Measurements from ENCODE around the gene SEC14L5.

Gene SEC14L5

DNA sequence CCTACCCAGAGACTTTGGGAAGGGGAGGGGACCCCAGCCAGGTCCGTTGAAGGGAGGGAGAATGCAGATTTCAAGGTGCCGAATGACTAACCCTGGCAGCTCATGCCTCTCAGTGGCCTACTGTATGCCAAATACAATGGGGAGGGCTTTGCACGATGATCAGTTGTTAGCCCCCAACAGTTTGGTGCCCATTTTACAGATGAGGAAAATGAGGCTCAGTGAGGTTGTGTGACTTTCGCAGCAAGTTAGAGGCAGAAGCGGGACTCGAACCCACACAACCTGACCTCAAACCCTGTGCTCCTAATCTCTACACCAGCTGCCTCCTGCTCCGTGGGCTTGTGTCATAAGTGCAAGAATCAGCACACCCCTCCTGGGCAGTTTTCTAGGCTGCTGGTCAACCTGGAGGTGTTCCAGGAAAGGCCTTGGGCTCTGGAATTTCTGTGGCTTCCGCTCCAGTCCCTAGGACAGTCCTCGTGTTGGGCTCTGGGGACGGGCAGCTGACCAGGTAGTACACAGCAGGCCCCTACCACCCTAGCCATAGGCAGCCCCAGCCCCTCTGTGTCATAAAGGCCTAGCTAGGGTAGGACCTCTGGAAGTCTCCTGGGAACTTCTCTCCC, 87.5 kb downstream of the SEC14L5 start:
- H3K4me3 ChIP-seq = no peak overlapping the region
- no peaks in the 10 kb centered on the region for H3K9me3 ChIP-seq (ENCODE audit: low read depth, low read length)
- TF ChIP-seq POLR2AphosphoS5 (IDR thresholded peaks at IDR 0.05; ENCODE audit: borderline replicate concordance, low read depth, low read length) (no peak), FOXP2 (optimal IDR thresholded peaks at IDR 0.05; ENCODE audit: control extremely low read depth, extremely low read length, insufficient read depth) (no peak), EZH2 (IDR thresholded peaks at IDR 0.05) (no peak)
- H3K36me3 ChIP-seq (ENCODE audit: insufficient read depth, low read length) = no peaks in the 10 kb centered on the region
- H3K27ac ChIP-seq = no peak overlapping the region
- no peak for DNase-seq (ENCODE audit: low read depth, low spot score)
- no peak overlapping the region for H3K9ac ChIP-seq (ENCODE audit: insufficient read length)

DNA sequence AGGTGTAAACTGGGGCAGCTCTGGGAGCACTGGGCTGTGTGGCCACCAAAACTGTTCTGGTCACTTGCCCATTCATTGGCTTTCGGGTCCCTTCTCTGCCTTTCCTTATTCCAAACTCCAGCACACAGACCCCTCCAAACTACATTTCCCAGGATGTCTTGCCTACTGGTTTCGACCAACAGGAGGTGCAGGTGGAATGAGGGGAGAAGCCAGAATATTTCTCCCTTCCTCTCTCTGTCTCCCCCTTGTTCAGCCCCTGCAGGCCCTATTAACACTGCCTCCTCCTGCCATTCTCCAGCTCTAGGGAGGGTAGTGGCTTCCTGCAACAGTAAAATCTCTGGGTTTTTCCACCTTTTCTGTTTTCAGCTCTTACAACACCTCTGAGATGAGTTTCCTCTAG, 88.8 kb downstream of the SEC14L5 start:
- Histone ChIP-seq H3K9me3 (ENCODE audit: low read depth, low read length) (no peaks in the 10 kb centered on the region), H3K36me3 (ENCODE audit: insufficient read depth, low read length) (no peaks in the 10 kb centered on the region), H3K4me3 (no peak overlapping the region), H3K27ac (no peak overlapping the region), H3K9ac (ENCODE audit: insufficient read length) (no peak overlapping the region)
- DNase-seq (ENCODE audit: low read depth, low spot score) = no peak
- no peak for TF ChIP-seq POLR2AphosphoS5 (IDR thresholded peaks at IDR 0.05; ENCODE audit: borderline replicate concordance, low read depth, low read length)
- no peak for TF ChIP-seq EZH2 (IDR thresholded peaks at IDR 0.05)
- no peak for TF ChIP-seq FOXP2 (optimal IDR thresholded peaks at IDR 0.05; ENCODE audit: control extremely low read depth, extremely low read length, insufficient read depth)

DNA sequence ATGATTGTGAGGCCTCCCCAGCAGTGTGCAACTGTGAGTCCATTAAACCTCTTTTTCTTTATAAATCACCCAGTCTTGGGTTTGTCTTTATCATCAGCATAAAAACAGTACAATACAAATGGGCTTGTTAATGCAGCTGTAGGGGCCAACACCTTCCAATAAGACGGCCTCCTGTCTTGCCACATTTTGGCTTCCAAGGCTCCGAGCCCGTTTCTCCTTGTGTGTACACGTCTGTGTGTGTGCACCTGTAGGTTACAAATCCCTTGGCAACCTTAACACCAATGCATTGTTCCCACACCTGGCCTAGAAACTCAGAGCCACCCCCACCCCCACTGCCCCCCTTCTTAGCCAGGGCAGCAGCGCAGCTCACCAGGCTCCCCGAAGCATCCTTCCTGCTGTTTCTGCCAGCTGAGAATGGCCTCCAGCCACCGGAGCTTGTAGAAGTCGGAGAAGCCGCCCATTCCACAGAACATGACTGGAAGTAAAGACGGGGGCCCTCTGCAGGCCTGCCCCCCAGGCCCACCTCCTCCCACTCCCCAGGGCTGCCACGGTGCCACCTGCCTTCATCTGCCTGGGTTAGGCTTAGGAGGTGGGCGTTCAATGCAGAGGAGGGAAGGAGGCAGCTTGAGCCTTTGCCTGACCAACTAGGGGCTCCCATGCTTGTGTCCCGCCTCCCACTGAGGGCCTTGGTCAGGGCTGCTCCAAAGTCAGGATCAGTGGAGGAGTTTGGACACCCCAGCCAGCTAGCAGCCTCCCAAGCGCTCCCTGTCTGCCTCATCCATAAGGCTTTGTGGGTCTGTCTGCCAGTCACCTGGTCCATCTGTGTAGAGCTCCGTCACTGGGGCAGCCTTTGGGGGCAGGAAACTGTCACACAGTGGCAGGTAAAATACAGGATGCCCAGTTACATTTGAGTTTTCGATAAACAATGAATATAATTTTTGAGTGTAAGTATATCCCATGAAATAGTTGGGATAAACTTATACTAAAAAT, 97.0 kb downstream of the SEC14L5 start:
- no peak for DNase-seq (ENCODE audit: low read depth, low spot score)
- TF ChIP-seq EZH2 (IDR thresholded peaks at IDR 0.05) (no peak), FOXP2 (optimal IDR thresholded peaks at IDR 0.05; ENCODE audit: control extremely low read depth, extremely low read length, insufficient read depth) (no peak), POLR2AphosphoS5 (IDR thresholded peaks at IDR 0.05; ENCODE audit: borderline replicate concordance, low read depth, low read length) (no peak)
- Histone ChIP-seq H3K9me3 (ENCODE audit: low read depth, low read length) (no peaks in the 10 kb centered on the region), H3K36me3 (ENCODE audit: insufficient read depth, low read length) (no peaks in the 10 kb centered on the region), H3K9ac (ENCODE audit: insufficient read length) (no peak overlapping the region), H3K27ac (no peak overlapping the region), H3K4me3 (no peak overlapping the region)

DNA sequence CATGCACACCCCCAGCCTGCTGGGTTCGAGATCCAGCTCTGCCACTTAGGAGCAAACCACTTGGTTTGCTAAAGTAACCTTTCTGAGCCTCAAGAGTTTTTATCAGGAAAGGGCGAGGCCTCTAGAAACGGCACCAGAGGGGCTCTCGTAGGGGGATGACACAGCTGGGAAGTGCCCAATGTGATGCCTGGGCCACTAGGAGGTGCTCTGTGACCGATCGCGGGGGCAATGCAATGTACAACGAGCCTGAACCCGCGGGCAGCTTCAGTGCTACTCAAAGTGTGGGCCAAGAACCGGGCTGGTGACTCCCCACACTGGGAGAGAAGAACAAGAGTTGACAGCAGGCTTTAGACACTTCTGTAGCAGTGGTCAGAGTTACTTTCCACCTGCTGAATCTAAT, 98.2 kb downstream of the SEC14L5 start:
- no peak for DNase-seq (ENCODE audit: low read depth, low spot score)
- TF ChIP-seq EZH2 (IDR thresholded peaks at IDR 0.05) = no peak
- no peak for TF ChIP-seq FOXP2 (optimal IDR thresholded peaks at IDR 0.05; ENCODE audit: control extremely low read depth, extremely low read length, insufficient read depth)
- TF ChIP-seq POLR2AphosphoS5 (IDR thresholded peaks at IDR 0.05; ENCODE audit: borderline replicate concordance, low read depth, low read length) = no peak
- H3K9ac ChIP-seq (ENCODE audit: insufficient read length) = no peak overlapping the region
- H3K9me3 ChIP-seq (ENCODE audit: low read depth, low read length) = no peaks in the 10 kb centered on the region
- H3K27ac ChIP-seq = no peak overlapping the region
- H3K36me3 ChIP-seq (ENCODE audit: insufficient read depth, low read length) = no peaks in the 10 kb centered on the region
- no peak overlapping the region for H3K4me3 ChIP-seq

DNA sequence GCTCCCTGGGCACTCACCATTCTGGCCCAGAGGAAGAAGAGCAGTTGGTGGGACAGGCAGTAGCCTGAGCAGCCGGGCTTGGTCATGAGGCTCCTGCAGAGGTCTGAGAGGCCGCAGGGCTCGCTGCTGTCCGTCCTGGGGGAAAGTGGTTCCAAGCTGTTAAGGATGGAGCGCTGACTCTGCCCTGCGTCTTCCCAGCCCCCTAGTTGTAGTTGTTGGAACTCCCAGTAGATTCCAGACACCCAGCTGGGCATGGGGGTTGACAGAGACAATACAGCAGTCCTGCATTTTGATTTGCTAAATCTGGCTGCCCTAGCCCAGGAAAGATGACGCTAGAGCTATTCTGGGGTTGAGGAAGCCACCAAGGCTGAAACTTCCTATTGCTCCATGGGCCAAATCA, 100.3 kb downstream of the SEC14L5 start:
- Histone ChIP-seq H3K27ac (no peak overlapping the region), H3K9me3 (ENCODE audit: low read depth, low read length) (no peaks in the 10 kb centered on the region), H3K36me3 (ENCODE audit: insufficient read depth, low read length) (no peaks in the 10 kb centered on the region), H3K4me3 (no peak overlapping the region), H3K9ac (ENCODE audit: insufficient read length) (no peak overlapping the region)
- no peak for DNase-seq (ENCODE audit: low read depth, low spot score)
- no peak for TF ChIP-seq FOXP2 (optimal IDR thresholded peaks at IDR 0.05; ENCODE audit: control extremely low read depth, extremely low read length, insufficient read depth)
- no peak for TF ChIP-seq EZH2 (IDR thresholded peaks at IDR 0.05)
- no peak for TF ChIP-seq POLR2AphosphoS5 (IDR thresholded peaks at IDR 0.05; ENCODE audit: borderline replicate concordance, low read depth, low read length)

DNA sequence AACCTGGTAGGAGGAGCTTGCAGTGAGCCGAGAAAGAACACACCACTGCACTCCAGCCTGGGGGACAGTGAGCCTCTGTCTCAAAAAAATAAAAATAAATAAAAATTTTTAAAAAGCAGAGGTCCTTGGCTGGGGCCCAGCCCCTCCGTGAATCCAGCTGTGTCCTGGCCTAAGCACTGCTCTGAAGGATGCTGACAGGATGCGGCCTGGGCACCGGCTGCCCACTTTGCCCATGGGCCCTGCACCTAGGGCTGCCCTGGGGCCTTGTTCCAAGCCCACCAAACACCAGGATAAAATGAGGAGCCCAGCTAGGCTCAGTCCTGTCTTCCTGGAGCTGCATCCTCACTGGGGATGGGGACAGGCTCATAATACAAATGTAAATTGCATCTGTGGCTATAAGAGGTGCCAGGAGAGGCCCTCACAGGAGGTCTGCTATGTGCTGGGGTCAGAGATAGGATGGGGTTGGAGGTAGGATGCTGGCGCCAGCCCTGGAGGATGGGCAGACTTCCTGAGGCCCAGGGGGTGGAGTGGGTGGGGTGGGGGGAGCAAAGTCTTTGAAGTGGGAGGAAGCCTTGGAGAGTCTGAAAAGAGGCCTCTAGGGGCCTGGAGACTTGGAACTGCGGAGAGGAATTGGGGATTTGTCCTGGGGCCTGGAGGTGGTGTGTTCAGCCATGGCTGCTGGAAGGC, 101.4 kb downstream of the SEC14L5 start:
- Histone ChIP-seq H3K4me3 (no peak overlapping the region), H3K36me3 (ENCODE audit: insufficient read depth, low read length) (no peaks in the 10 kb centered on the region), H3K9me3 (ENCODE audit: low read depth, low read length) (no peaks in the 10 kb centered on the region), H3K27ac (no peak overlapping the region), H3K9ac (ENCODE audit: insufficient read length) (no peak overlapping the region)
- no peak for TF ChIP-seq FOXP2 (optimal IDR thresholded peaks at IDR 0.05; ENCODE audit: control extremely low read depth, extremely low read length, insufficient read depth)
- no peak for TF ChIP-seq EZH2 (IDR thresholded peaks at IDR 0.05)
- no peak for TF ChIP-seq POLR2AphosphoS5 (IDR thresholded peaks at IDR 0.05; ENCODE audit: borderline replicate concordance, low read depth, low read length)
- DNase-seq (ENCODE audit: low read depth, low spot score) = no peak

DNA sequence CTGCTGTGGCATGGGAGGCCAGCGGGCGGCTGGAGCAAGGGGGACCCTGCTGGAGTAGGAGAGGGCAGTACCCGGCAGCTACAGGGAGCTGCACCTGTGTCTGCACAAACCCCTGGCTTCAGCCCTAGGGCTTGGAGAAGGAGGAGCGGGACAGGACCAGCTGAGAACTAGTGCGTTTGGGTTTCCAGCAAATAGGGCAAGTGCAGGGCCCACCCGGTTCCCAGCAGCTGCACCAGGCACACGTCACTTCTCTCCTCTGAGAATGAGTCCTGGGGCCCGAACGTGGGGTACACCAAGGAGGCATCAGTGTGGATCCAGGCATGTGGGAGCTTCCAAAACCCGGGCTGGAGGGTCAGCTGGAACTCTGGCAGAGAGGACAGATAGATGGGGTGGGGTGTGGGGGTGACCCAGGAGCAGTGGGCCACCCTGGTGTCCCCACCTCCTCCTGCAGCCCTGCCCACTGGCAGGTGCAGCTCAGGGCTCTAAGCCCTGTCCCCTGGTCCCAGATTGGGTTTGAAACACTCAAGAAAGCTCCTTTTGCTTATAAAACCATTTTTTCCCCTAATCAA, 102.0 kb downstream of the SEC14L5 start:
- no peak overlapping the region for H3K27ac ChIP-seq
- H3K9ac ChIP-seq (ENCODE audit: insufficient read length) = no peak overlapping the region
- TF ChIP-seq FOXP2 (optimal IDR thresholded peaks at IDR 0.05; ENCODE audit: control extremely low read depth, extremely low read length, insufficient read depth) = no peak
- TF ChIP-seq POLR2AphosphoS5 (IDR thresholded peaks at IDR 0.05; ENCODE audit: borderline replicate concordance, low read depth, low read length) = no peak
- TF ChIP-seq EZH2 (IDR thresholded peaks at IDR 0.05) = no peak
- H3K4me3 ChIP-seq = no peak overlapping the region
- H3K36me3 ChIP-seq (ENCODE audit: insufficient read depth, low read length) = no peaks in the 10 kb centered on the region
- H3K9me3 ChIP-seq (ENCODE audit: low read depth, low read length) = no peaks in the 10 kb centered on the region
- no peak for DNase-seq (ENCODE audit: low read depth, low spot score)

DNA sequence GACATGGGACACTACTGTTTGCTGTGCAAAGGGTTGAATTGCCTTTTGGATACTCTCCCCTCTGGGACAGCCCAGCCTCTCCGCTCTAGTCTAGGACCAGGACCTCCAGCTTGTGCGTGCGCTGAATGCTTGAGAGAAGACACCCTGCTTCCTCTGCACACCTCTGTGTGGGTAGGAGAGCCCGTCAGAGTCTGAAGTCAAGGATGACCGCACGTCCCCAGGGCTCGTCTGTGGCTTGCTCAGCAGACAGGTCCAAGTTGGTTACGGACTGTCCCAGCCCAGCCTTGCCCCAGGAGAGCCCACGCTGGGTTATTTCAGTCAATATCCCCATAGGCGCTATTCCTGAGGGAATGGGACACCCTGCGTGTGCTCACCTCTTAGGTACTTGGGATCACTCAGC, 103.9 kb downstream of the SEC14L5 start:
- Histone ChIP-seq H3K9me3 (ENCODE audit: low read depth, low read length) (no peaks in the 10 kb centered on the region), H3K36me3 (ENCODE audit: insufficient read depth, low read length) (no peaks in the 10 kb centered on the region), H3K9ac (ENCODE audit: insufficient read length) (no peak overlapping the region), H3K4me3 (no peak overlapping the region), H3K27ac (no peak overlapping the region)
- TF ChIP-seq POLR2AphosphoS5 (IDR thresholded peaks at IDR 0.05; ENCODE audit: borderline replicate concordance, low read depth, low read length) (no peak), EZH2 (IDR thresholded peaks at IDR 0.05) (no peak), FOXP2 (optimal IDR thresholded peaks at IDR 0.05; ENCODE audit: control extremely low read depth, extremely low read length, insufficient read depth) (no peak)
- no peak for DNase-seq (ENCODE audit: low read depth, low spot score)

Measured in SK-N-MC (cell line).